Bronchial epithelial cell (primary cell): ENCODE results near the gene AMOT. TPM values are rescaled to one million over a fixed set of nuclear protein-coding genes. Genes with fewer than 3 reads are reported as not detected.
A peak's percentile ranks its signal among the peaks of the same experiment; 100 is the strongest.

Source experiments
- DNase-seq: peaks from one replicate; pipeline ENCODE4 v3.0.0-alpha.2; 2010; ENCODE audit warnings: low read depth
- FAIRE-seq: peaks from 2 replicates; lab custom pipeline; 2011; peaks lifted over from hg19 to GRCh38; lab: Jason Lieb, UNC
- H3K27me3 ChIP-seq: 2 replicates; pipeline ENCODE4 v1.5.1; 2011; ENCODE audit warnings: low read length; ENCODE audit not compliant: control insufficient read depth, insufficient read depth
- H3K36me3 ChIP-seq: 2 replicates; pipeline ENCODE4 v1.5.1; 2011; ENCODE audit warnings: low read length; ENCODE audit not compliant: control insufficient read depth, insufficient read depth
- H3K4me3 ChIP-seq: 2 replicates; pipeline ENCODE4 v1.5.1; 2011; ENCODE audit warnings: mild to moderate bottlenecking, low read depth, low read length, control low read depth
- total RNA-seq: library from RNA; depleted of rRNA; stranded (reverse); fragments of >200 nt; gene quantifications from 2 replicates; pipeline ENCODE4 v1.2.1, GENCODE V29; 2014
- TF ChIP-seq, protein P1 (sequence below): IDR thresholded peaks from 2 replicates; pipeline ENCODE4 v1.5.1; 2011; ENCODE audit warnings: mild to moderate bottlenecking, moderate library complexity, low read length, control low read depth, inconsistent platforms; ENCODE audit not compliant: insufficient read depth, severe bottlenecking

Gene AMOT
- total RNA-seq, 1 donor from 2014 or later: under 0.01 TPM

DNA sequence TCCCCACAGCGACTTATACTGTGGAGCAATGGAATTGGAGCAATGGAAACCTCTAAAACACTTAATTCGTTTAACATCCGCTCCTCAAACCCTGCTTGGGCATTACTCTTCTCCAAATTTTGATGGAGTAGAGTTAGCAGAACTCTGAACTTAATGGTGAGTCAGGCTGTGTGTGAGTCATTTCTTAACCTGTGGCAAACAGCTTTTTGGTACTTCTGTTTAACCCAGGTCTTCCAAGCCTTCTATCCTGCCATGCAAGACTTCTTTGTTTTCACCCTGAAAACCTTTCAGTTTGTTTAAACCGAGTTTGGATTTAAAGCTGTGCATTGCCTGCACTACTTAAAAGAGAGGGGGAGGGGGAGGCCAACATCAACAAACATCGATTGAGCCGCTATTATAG lies 3.6 kb upstream of the AMOT start:
- TF ChIP-seq, protein P1, sequence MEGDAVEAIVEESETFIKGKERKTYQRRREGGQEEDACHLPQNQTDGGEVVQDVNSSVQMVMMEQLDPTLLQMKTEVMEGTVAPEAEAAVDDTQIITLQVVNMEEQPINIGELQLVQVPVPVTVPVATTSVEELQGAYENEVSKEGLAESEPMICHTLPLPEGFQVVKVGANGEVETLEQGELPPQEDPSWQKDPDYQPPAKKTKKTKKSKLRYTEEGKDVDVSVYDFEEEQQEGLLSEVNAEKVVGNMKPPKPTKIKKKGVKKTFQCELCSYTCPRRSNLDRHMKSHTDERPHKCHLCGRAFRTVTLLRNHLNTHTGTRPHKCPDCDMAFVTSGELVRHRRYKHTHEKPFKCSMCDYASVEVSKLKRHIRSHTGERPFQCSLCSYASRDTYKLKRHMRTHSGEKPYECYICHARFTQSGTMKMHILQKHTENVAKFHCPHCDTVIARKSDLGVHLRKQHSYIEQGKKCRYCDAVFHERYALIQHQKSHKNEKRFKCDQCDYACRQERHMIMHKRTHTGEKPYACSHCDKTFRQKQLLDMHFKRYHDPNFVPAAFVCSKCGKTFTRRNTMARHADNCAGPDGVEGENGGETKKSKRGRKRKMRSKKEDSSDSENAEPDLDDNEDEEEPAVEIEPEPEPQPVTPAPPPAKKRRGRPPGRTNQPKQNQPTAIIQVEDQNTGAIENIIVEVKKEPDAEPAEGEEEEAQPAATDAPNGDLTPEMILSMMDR: no peak
- DNase-seq (peak; percentile 21), FAIRE-seq (no peak)
- Histone ChIP-seq H3K4me3 (no peak overlapping the region), H3K27me3 (no peaks in the 10 kb centered on the region), H3K36me3 (no peaks in the 10 kb centered on the region)

GRCh38 chrX:112841820-112842157 lies 1.2 kb upstream of the AMOT start:
- TF ChIP-seq, protein P1: no peak
- DNase-seq (no peak), FAIRE-seq (no peak)
- Histone ChIP-seq H3K36me3 (no peaks in the 10 kb centered on the region), H3K4me3 (peak overlapping the region; percentile 51), H3K27me3 (no peaks in the 10 kb centered on the region)

GRCh38 chrX:112841114-112841819 lies 636 bp upstream of the AMOT start:
- DNase-seq: peak; percentile 59
- Histone ChIP-seq H3K4me3 (peak overlapping the region; percentile 51), H3K36me3 (no peaks in the 10 kb centered on the region), H3K27me3 (no peaks in the 10 kb centered on the region)
- TF ChIP-seq, protein P1: no peak
- FAIRE-seq: no peak

- TF ChIP-seq, protein P1: no peak
Measured at GRCh38 chrX:112839856-112840255, 775 bp downstream of the AMOT start.

DNA sequence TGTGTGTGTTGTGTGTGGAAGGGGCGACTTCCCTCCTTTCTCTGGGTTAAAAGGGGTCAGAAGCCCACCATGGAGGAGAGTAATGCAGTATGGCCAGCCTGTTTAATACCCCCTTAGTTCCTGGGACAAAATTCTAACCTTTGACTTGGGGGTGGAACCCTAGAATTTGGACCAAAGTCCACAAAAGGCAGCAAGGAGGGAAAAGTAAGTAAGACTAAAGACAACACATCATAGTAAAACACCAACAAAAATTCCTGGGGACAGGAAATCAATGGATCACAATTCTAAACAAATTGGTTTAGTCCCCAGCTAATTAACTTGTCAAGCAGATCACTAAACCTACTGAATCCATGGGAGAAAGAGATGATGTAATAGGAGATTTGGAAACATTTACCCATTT lies 3.1 kb downstream of the AMOT start:
- DNase-seq (no peak), FAIRE-seq (no peak)
- Histone ChIP-seq H3K4me3 (no peak overlapping the region), H3K36me3 (no peaks in the 10 kb centered on the region), H3K27me3 (no peaks in the 10 kb centered on the region)
- TF ChIP-seq, protein P1: no peak

More at GRCh38 chrX:112839856-112840255, 775 bp downstream of the AMOT start:
- no peak for DNase-seq
- H3K36me3 ChIP-seq: no peaks in the 10 kb centered on the region
- no peak for FAIRE-seq
- H3K4me3 ChIP-seq: no peak overlapping the region
- no peaks in the 10 kb centered on the region for H3K27me3 ChIP-seq

DNA sequence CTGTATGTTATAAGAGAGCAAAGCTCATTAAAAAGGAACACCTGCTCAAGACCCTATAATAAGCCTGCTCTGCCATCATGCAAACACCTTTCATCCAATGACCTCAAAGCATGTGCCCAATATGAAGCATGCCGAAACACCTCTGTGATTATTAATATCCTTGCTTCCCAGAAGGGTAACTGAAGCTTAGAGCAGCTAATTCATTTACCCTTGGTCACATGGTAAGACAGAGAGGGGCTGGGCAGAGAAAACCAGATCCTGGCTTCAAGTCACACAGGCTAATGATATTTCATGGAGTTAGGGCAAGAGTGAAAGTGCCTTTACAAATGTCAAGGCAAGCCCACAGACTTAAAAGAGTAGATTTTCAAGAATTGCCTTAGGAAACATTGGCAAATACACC lies 5.6 kb downstream of the AMOT start:
- TF ChIP-seq, protein P1: no peak
- Histone ChIP-seq H3K36me3 (no peaks in the 10 kb centered on the region), H3K27me3 (no peaks in the 10 kb centered on the region), H3K4me3 (no peak overlapping the region)
- DNase-seq (no peak), FAIRE-seq (no peak)
